Dermis microvascular lymphatic vessel endothelial cell (primary cell): Measurements from ENCODE around the gene WDR48. TPM values are rescaled to one million over a fixed set of nuclear protein-coding genes. Genes with fewer than 3 reads are reported as not detected.

ENCODE experiments used
- DNase-seq, 2 donors: peaks; one replicate each; pipeline versions ENCODE4 v3.0.0 to v3.0.0-alpha.2; 2010; ENCODE audit warnings: low read depth in 2 of 2
- total RNA-seq: library from RNA; depleted of rRNA; stranded (reverse); fragments of >200 nt; gene quantifications from 2 replicates; pipeline ENCODE4 v1.2.1, GENCODE V29; 2014

Gene WDR48
- total RNA-seq, 1 donor from 2014 or later = 31.5 TPM

DNA sequence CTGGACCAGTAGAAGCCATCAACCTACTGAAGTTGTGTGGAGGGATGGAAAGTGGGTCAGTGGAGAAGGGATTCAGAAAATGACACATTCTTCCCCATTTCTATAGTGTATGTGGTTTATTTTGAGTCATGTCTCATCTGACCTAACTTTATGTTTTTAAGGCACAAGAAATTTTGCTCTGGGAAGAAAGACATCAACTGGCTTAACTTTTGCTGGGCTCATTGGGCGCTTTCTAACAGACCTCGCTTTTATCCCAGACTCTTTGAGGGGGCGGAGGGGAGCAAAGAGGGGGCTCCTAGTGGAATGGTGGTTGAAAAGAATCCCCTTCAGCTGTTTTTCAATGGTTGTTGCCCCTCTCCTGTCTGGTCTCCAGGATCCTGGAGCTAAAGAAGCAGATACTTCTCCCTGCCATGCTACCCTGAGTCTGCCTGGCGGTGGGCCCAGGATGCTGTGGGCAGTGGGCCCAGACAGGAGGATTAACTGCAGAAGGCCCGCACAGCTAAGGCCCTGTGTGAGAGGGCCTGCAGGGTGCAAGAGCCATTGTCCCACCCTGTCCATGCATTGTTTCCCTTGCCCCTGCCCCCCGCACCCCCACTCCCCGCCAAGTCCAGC lies 87.1 kb downstream of the WDR48 start:
- no peak for DNase-seq

DNA sequence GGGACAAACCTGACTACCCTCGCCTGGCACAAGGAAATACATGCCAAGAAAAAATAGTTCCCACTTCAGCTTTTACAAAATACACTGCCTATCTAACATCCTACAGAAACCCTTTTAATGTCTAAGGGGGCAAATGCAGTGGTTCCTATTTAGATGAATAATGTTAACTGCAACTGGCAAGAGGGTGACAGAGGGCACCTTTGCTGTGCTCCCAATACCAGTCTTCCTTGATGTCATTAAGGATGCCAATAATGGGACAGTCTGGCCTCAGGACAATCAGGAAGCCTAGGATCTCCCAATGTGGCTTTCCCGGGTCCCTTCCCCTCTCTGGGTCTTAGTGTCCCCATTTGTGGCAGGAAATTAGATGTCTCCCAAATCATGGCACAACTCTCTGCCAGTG lies 87.6 kb downstream of the WDR48 start:
- DNase-seq = no peak

DNA sequence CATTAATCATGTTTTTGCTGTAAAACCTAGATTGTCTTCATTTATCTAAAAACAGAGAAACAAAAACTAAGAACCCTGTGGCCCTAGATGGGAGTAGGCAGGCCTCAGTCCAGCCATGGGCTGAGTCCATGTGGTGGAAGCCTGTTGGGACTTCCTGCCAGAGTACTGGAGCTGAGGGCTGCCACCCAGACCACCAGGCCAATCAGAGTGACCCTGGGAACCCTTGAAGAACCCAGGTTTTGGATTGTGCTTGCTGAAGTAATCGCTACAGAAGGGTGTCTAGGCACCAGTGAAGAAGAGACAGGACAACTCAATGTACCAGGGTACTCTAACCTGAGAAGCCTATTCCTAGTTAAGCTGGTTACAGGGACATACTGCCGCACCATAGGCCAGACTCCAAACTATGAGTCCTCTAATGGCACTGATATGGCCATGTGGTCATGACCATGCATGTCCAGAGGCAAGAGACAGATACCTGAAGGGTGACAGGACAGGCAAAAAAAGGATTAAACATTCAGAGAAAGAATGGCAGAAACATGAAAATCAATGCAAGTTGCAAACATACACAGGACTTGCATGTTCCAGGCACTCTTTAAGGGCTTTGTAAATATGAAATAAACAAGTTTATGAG lies 88.6 kb downstream of the WDR48 start:
- no peak for DNase-seq

DNA sequence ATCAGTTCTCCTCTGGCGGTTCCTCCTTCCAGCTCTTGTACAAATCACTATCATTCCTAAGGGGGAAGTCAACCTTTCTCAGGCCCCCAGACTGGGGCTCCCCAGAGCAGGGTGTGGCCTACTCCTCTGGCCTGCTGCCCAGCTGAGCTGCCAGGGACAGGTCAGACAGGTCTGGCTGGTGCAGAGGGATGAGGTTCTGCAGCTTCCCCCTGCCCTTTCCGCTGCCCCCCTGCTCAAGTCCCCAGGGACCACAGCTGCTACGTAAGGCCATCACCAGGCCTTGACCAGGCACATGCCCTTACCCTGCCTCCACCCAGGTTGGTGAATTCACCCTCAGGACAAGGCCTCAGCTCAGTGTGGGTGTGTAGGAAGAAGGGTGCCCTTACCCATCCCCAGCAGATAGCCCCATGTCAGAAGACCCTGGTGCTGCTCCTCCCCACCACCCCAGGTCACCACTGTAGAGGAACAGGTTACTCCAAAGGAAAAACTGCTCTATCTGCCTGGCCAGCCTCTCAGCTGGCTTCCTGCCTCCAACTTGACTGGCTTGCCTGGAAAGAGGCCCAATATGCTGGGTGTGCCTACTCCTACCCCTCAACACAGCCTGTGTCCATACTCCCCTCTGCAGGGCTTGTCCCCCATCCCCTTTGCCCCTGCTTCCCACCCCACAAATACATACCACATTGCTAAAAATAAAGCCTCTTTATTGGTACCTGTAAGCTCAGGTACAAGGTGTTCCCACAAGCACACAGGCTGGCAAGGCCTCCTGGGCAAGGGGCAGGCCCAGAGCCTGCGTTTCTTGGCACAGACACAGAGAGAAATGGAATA lies 89.6 kb downstream of the WDR48 start:
- peak in 1 of 2 donors; percentile 32 for DNase-seq

DNA sequence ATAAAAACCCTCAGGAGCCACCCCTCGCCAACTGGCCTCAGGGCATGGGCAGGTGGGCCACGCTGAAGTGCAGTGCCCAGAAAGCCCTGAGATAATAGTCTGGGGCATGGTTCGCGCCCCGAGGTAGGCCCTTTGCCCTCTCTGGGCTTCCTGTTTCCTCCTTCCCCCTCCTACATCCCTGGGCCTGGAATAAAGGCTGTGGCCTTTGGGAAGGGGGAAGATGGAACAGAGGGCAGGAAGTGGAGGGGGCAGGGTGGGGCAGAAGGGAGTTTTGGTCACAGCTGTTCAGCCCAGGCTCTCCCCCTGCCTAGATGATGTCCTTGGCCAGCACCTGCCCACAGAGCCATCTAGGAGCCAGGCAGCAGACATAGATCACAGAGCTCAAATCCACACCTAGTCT lies 90.3 kb downstream of the WDR48 start:
- no peak for DNase-seq

DNA sequence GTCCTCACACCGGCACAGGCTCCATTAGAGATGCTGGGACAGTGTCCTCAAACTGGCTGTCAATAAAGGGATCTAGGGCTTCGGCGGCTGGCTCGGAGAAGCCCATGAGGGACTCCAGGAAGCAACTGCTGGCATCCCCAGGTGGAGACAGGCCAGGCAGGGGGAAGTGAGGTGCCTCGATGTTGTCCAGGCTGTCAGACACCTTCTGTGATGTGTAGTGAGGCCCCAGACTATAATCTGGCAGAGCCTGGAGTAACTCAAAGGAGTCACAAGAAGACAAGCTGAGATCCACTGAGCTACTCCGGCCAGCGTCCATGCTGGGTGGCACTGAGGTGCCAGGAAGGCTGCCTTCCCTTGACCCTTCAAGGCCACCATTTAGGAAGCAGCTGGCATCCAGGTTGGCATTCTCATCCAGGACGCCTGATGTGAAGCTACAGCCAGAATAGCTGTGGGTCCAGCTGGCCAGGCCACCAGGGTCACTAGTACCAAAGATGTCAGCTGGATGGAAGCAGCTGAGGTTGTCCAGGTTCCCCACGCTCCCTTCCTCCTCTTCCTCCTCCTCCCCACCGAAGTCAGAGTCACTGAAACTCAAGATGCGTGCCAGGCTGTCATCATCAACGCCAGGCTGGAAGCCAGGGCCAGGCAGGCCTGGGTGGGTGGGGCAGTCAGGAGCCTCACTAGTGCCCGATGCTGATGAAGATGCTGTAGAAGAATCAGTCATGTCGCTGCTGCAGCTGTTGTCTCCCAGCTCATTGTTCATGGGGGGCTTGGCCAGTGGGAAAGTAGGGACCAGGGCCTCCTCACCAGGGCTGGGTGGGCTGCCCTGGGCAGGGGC lies 91.5 kb downstream of the WDR48 start:
- no peak for DNase-seq

DNA sequence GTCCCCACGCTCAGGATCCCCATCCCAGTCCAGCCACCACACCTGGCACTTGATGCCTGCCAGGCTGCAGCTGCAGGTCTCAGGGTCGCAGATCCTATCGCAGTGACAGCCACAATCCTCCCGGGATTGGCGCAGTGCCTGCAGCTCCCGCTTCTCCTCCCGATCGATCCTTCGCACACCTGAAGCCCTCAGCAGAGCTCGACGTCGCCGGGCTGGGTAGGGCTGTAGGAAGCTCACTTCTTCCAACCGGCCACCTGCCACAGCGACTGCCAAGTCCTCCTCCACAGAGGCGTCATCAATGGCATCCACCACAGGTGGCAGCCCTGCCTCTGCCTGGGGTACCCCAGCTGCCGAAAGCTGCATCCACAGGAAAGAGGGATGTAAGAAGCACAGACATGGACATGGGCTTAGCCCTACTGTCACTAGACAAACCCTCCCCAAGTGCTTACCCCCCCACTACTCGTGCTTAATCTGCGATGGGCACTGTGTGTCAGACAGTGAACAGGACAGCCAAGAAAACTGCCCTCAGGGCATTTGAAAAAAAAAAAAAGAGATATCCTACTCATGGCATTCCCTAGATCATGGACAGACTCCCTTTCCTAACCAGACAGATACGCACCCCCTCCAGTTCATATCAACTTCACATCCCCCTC lies 92.4 kb downstream of the WDR48 start:
- DNase-seq = no peak

DNA sequence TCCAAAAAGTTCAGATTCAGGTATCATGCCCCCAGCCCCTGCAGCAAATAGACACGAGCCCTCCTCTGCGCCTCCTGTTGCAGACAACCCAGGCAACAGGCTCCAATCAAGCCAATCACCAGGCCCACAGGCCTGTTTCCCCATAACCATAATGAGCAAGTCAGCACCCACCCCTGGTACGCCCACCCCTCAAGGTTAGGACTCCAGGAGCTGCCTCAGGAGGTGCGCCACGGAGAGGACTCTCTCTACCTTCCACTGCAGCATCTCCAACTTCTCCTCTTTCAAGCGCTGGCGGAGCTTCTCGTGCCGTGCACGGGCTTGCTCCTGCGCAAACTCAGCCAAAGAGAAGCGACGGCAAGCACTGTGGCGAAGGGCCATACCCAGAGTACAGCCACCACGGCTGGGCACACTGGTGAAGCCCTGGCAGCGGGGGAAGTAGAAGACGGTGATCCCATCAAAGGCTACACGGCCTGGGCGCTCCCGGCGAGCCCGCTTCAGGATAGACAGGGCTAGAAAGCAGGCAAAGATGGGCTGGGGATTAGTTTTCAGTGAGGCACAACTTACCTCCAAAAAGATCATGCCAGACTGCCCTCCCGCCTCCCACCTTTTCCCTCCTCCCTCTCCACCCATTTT lies 93.0 kb downstream of the WDR48 start:
- DNase-seq = no peak

DNA sequence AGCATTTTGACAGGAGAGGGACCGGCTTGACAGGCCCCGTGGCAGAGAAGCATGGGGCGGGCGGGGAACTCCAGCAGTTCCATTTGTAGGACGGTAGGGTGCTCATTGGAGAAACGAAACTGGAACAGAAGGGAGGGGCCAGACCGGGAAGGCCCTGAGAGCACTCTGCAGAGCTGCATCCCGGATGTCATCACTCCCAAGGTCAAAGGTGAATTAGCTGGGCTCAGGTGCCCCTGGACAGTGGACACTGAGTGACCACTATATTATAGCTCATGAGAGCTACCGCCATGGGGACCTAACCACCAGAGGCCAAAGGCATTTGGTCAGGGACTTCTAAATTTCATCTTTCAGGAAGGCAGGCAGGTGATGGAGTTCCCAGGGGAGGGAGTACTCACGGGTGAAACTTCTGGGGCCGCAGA lies 94.3 kb downstream of the WDR48 start:
- DNase-seq = no peak

Other genes starting within 250 kb of the WDR48 start
- gene SCN10A, start 235.8 kb upstream of the WDR48 start, total RNA-seq = not detected in 2 replicates
- gene SCN11A, start 72 bp upstream of the WDR48 start, total RNA-seq = under 0.01 and 0.13 TPM in 2 replicates
- 22.2 and 34.9 TPM in 2 replicates for gene GORASP1, start 55.6 kb downstream of the WDR48 start, total RNA-seq
- gene TTC21A, start 55.7 kb downstream of the WDR48 start, total RNA-seq = 0.90 and 3.2 TPM in 2 replicates
- gene CSRNP1, start 101.6 kb downstream of the WDR48 start, total RNA-seq = 6.3 and 11.1 TPM in 2 replicates
- gene XIRP1, start 140.6 kb downstream of the WDR48 start, total RNA-seq = not detected in 2 replicates
- gene CX3CR1, start 228.0 kb downstream of the WDR48 start, total RNA-seq = not detected in 2 replicates